Measurements from ENCODE around the gene KIF2C.

- TF ChIP-seq POLR2A (IDR thresholded peaks at IDR 0.05): no peak
- no peak for TF ChIP-seq CTCF (IDR thresholded peaks at IDR 0.05 in 8 of 11, conservative IDR thresholded peaks at IDR 0.05 in 3 of 11)
Observed at GRCh38 chr1:44801491-44802305, 62.1 kb downstream of the KIF2C start.

Data from spleen (tissue), 7 donors.